Neuronal stem cell (in vitro differentiated cells): ENCODE results near the gene OSBPL10. TPM values are rescaled to one million over a fixed set of nuclear protein-coding genes. Genes with fewer than 3 reads are reported as not detected.

Experiments
- DNase-seq: peaks from one replicate; pipeline ENCODE4 v3.0.0-alpha.2; 2013; ENCODE audit warnings: low spot score
- H2AFZ ChIP-seq: one replicate; pipeline ENCODE4 v1.6.1; 2013; ENCODE audit warnings: mild to moderate bottlenecking, low read length, inconsistent platforms
- H2AK5ac ChIP-seq: 2 replicates; pipeline ENCODE4 v1.6.1; 2013; ENCODE audit warnings: low read depth, mild to moderate bottlenecking, inconsistent platforms, low read length, moderate library complexity, mixed read lengths
- H2BK120ac ChIP-seq: 2 replicates; pipeline ENCODE4 v1.6.1; 2013; ENCODE audit warnings: low read depth, mild to moderate bottlenecking, inconsistent platforms, low read length, moderate library complexity, mixed read lengths
- H2BK12ac ChIP-seq: one replicate; pipeline ENCODE4 v1.6.1; 2013; ENCODE audit warnings: low read length, inconsistent platforms
- H2BK15ac ChIP-seq: 2 replicates; pipeline ENCODE4 v1.6.1; 2013; ENCODE audit warnings: mild to moderate bottlenecking, low read length, inconsistent platforms, mixed read lengths
- H2BK5ac ChIP-seq: one replicate; pipeline ENCODE4 v1.6.1; 2013; ENCODE audit warnings: inconsistent platforms, mild to moderate bottlenecking, low read length, moderate library complexity
- H3K14ac ChIP-seq: one replicate; pipeline ENCODE4 v1.6.1; 2013; ENCODE audit warnings: low read length, inconsistent platforms
- H3K18ac ChIP-seq: 2 replicates; pipeline ENCODE4 v1.6.1; 2013; ENCODE audit warnings: low read length, inconsistent platforms
- H3K23ac ChIP-seq: 2 replicates; pipeline ENCODE4 v1.6.1; 2013; ENCODE audit warnings: low read depth, mild to moderate bottlenecking, mixed read lengths, low read length, inconsistent platforms; ENCODE audit not compliant: poor library complexity
- H3K27ac ChIP-seq: replicated peaks from 3 replicates; pipeline ENCODE4 v1.5.1; 2013; ENCODE audit warnings: low read length, inconsistent platforms
- H3K27me3 ChIP-seq, 3 experiments: 2 replicates each; pipeline ENCODE4 v1.6.1; 2013; ENCODE audit warnings: low read length in 3 of 3, mild to moderate bottlenecking in 2 of 3, inconsistent platforms in 1 of 3, low read depth in 1 of 3, mixed read lengths in 1 of 3, moderate library complexity in 1 of 3; ENCODE audit not compliant: control insufficient read depth in 3 of 3, insufficient read depth in 3 of 3
- H3K36me3 ChIP-seq, 2 donors: replicated peaks in 1 of 2; 2 replicates each; pipeline ENCODE4 v1.6.1; 2013; ENCODE audit warnings: low read length in 2 of 2; ENCODE audit not compliant: control insufficient read depth in 2 of 2, insufficient read depth in 2 of 2
- H3K4ac ChIP-seq: 2 replicates; pipeline ENCODE4 v1.6.1; 2013; ENCODE audit warnings: inconsistent platforms, mild to moderate bottlenecking, low read length, moderate library complexity
- H3K4me1 ChIP-seq, 2 donors: 1 replicate in 1 of 2; 2 replicates in 1 of 2; pipeline ENCODE4 v1.6.1; 2013; ENCODE audit warnings: low read length in 2 of 2, low read depth in 1 of 2; ENCODE audit not compliant: control insufficient read depth in 2 of 2, insufficient read depth in 1 of 2
- H3K4me2 ChIP-seq: one replicate; pipeline ENCODE4 v1.6.1; 2013; ENCODE audit warnings: mild to moderate bottlenecking, low read length, inconsistent platforms; ENCODE audit not compliant: insufficient read depth, poor library complexity, severe bottlenecking
- H3K4me3 ChIP-seq, 2 donors: 2 replicates each; pipeline ENCODE4 v1.5.1; 2013; ENCODE audit warnings: low read length in 2 of 2, mild to moderate bottlenecking in 2 of 2, inconsistent platforms in 1 of 2, moderate library complexity in 1 of 2
- H3K79me1 ChIP-seq: one replicate; pipeline ENCODE4 v1.6.1; 2013; ENCODE audit warnings: low read depth, mild to moderate bottlenecking, inconsistent platforms, low read length, moderate library complexity
- H3K9ac ChIP-seq: one replicate; pipeline ENCODE4 v1.6.1; 2013; ENCODE audit warnings: mild to moderate bottlenecking, low read depth, low read length, inconsistent platforms; ENCODE audit not compliant: poor library complexity
- H3K9me3 ChIP-seq, 2 donors: replicated peaks in 1 of 2; 2 replicates each; pipeline versions ENCODE3 to v1.6.1; 2013; ENCODE audit warnings: low read length in 2 of 2, mild to moderate bottlenecking in 2 of 2, inconsistent platforms in 1 of 2, low read depth in 1 of 2, mixed read lengths in 1 of 2, moderate library complexity in 1 of 2; ENCODE audit not compliant: control insufficient read depth in 2 of 2, insufficient read depth in 1 of 2
- H4K8ac ChIP-seq: one replicate; pipeline ENCODE4 v1.6.1; 2013; ENCODE audit warnings: low read depth, mild to moderate bottlenecking, inconsistent platforms, low read length, moderate library complexity
- H4K91ac ChIP-seq: one replicate; pipeline ENCODE4 v1.6.1; 2013; ENCODE audit warnings: low read length, low read depth, mild to moderate bottlenecking, inconsistent platforms; ENCODE audit not compliant: poor library complexity
- WGBS, 2 donors: extraction: QIAGEN DNeasy Blood & Tissue Kit; methylation state at CpG; one replicate each; pipeline ENCODE4 v1.1.7; 2013; ENCODE audit warnings: missing lambda C conversion rate in 2 of 2, mixed read lengths in 1 of 2; ENCODE audit not compliant: insufficient read length in 2 of 2, insufficient replicate concordance in 1 of 2; ENCODE audit errors: extremely low coverage in 2 of 2; 5-methylcytosine and 5-hydroxymethylcytosine counted together
- polyA plus RNA-seq, 2 experiments: library from polyadenylated mRNA; stranded (reverse); fragments of 200-250 nt; gene quantifications; one replicate each; pipeline ENCODE4 v1.2.3, GENCODE V29; 2013

OSBPL10 gene
- polyA plus RNA-seq (2013, experiment 1 of 2) = 1.9 TPM
- polyA plus RNA-seq (2013, experiment 2 of 2) = 2.0 TPM

GRCh38 chr3:31981206-31982181 lies at the start of gene OSBPL10, which contains the start of gene ZNF860:
Gene OSBPL10, minus strand, starts transcription at chr3:31981262. Its CDS starts 83 bp downstream, at chr3:31981179.
Gene ZNF860, plus strand, starts transcription at chr3:31981750. Its CDS starts 7,330 bp downstream, at chr3:31989080.
- WGBS, 2 donors = no CpG with 5 or more reads among the region's 65 CpGs

GRCh38 chr3:32026593-32026992 lies 45.5 kb upstream of the OSBPL10 start:
- no peak overlapping the region for H2BK12ac ChIP-seq
- H2BK5ac ChIP-seq = no peak overlapping the region
- H4K91ac ChIP-seq = no peak overlapping the region
- H3K14ac ChIP-seq = no peak overlapping the region
- no peak overlapping the region for H3K4me2 ChIP-seq
- no peak overlapping the region for H3K4ac ChIP-seq
- no peaks in the 10 kb centered on the region for H3K4me1 ChIP-seq
- H3K79me1 ChIP-seq = peaks cover 1% of the 10 kb centered on the region
- no peak overlapping the region for H3K9ac ChIP-seq
- no peaks in the 10 kb centered on the region for H3K9me3 ChIP-seq
- no CpG with 5 or more reads among the region's 6 CpGs for WGBS, 2 donors
- no peak overlapping the region for H2AK5ac ChIP-seq
- H3K23ac ChIP-seq = no peak overlapping the region
- H2BK120ac ChIP-seq = no peak overlapping the region
- no peak overlapping the region for H3K27ac ChIP-seq
- H3K18ac ChIP-seq = no peak overlapping the region
- no peak for DNase-seq
- no peak overlapping the region for H2BK15ac ChIP-seq
- no peak overlapping the region for H2AFZ ChIP-seq
- no peaks in the 10 kb centered on the region for H3K27me3 ChIP-seq
- H3K4me3 ChIP-seq = no peak overlapping the region
- H4K8ac ChIP-seq = no peak overlapping the region
- no peaks in the 10 kb centered on the region for H3K36me3 ChIP-seq

More at GRCh38 chr3:31981206-31982181, at the start of gene OSBPL10, which contains the start of gene ZNF860:
- Histone ChIP-seq H3K36me3 (no peaks in the 10 kb centered on the region), H4K91ac (no peak within 1 kb of the TSS), H3K14ac (no peak within 1 kb of the TSS), H3K27ac (no peak within 1 kb of the TSS), H3K4ac (no peak within 1 kb of the TSS), H2BK12ac (no peak within 1 kb of the TSS), H2AFZ (peak within 1 kb of the TSS; percentile 97), H3K23ac (peak within 1 kb of the TSS; percentile 62), H3K9ac (peak within 1 kb of the TSS; percentile 85), H3K18ac (peak within 1 kb of the TSS; percentile 93), H2AK5ac (no peak within 1 kb of the TSS), H3K79me1 (no peaks in the 10 kb centered on the region), H3K9me3 (no peaks in the 10 kb centered on the region), H2BK15ac (peak within 1 kb of the TSS; percentile 91), H2BK5ac (peak within 1 kb of the TSS; percentile 42), H3K4me2 (peak within 1 kb of the TSS; percentile 89), H2BK120ac (peak within 1 kb of the TSS; percentile 68), H3K27me3 (peaks cover 0 to 44% (median 8%) of the 10 kb centered on the region in 3 experiments), H3K4me1 (peaks cover 0 to 11% of the 10 kb centered on the region in 2 donors), H4K8ac (no peak within 1 kb of the TSS), H3K4me3 (peak within 1 kb of the TSS; percentile 59 to 87)
- no peak for DNase-seq

GRCh38 chr3:32022947-32023346 lies 41.9 kb upstream of the OSBPL10 start:
- H4K8ac ChIP-seq = no peak overlapping the region
- no peak overlapping the region for H3K14ac ChIP-seq
- H3K9ac ChIP-seq = no peak overlapping the region
- H3K23ac ChIP-seq = no peak overlapping the region
- no peak overlapping the region for H2AK5ac ChIP-seq
- no peaks in the 10 kb centered on the region for H3K79me1 ChIP-seq
- H2BK12ac ChIP-seq = no peak overlapping the region
- no peak overlapping the region for H4K91ac ChIP-seq
- no peak overlapping the region for H2BK15ac ChIP-seq
- H3K27me3 ChIP-seq = no peaks in the 10 kb centered on the region
- no CpG with 5 or more reads among the region's 2 CpGs for WGBS, 2 donors
- no peak overlapping the region for H3K4me3 ChIP-seq
- H2BK5ac ChIP-seq = no peak overlapping the region
- H3K36me3 ChIP-seq = no peaks in the 10 kb centered on the region
- no peak overlapping the region for H2BK120ac ChIP-seq
- no peak overlapping the region for H3K18ac ChIP-seq
- no peaks in the 10 kb centered on the region for H3K9me3 ChIP-seq
- H3K4me1 ChIP-seq = no peaks in the 10 kb centered on the region
- H2AFZ ChIP-seq = no peak overlapping the region
- no peak overlapping the region for H3K4ac ChIP-seq
- no peak overlapping the region for H3K27ac ChIP-seq
- DNase-seq = no peak
- H3K4me2 ChIP-seq = no peak overlapping the region

GRCh38 chr3:32021748-32022147 lies 40.7 kb upstream of the OSBPL10 start:
- no peak overlapping the region for H3K4me3 ChIP-seq
- H3K23ac ChIP-seq = no peak overlapping the region
- H2AK5ac ChIP-seq = no peak overlapping the region
- no peak overlapping the region for H3K27ac ChIP-seq
- H4K91ac ChIP-seq = no peak overlapping the region
- H2AFZ ChIP-seq = no peak overlapping the region
- no peaks in the 10 kb centered on the region for H3K4me1 ChIP-seq
- no CpG with 5 or more reads among the region's 3 CpGs for WGBS, 2 donors
- H3K9me3 ChIP-seq = no peaks in the 10 kb centered on the region
- no peaks in the 10 kb centered on the region for H3K27me3 ChIP-seq
- no peak overlapping the region for H3K9ac ChIP-seq
- H3K79me1 ChIP-seq = no peaks in the 10 kb centered on the region
- H4K8ac ChIP-seq = no peak overlapping the region
- H2BK15ac ChIP-seq = no peak overlapping the region
- H2BK120ac ChIP-seq = no peak overlapping the region
- no peak for DNase-seq
- H3K36me3 ChIP-seq = no peaks in the 10 kb centered on the region
- H3K4ac ChIP-seq = no peak overlapping the region
- no peak overlapping the region for H3K14ac ChIP-seq
- no peak overlapping the region for H2BK12ac ChIP-seq
- no peak overlapping the region for H3K18ac ChIP-seq
- no peak overlapping the region for H2BK5ac ChIP-seq
- no peak overlapping the region for H3K4me2 ChIP-seq
